HCT116 (cell line): ENCODE data around the gene KIRREL1. TPM values are rescaled to one million over a fixed set of nuclear protein-coding genes. Genes with fewer than 3 reads are reported as not detected.

Experiments
- ATAC-seq: fragments of 200-7000 bp; cut with Tn5 transposase; 2 replicates; pipeline ENCODE4 v1.9.1; 2020; ENCODE audit warnings: mild to moderate bottlenecking, moderate library complexity
- BruUV-seq: library from RNA; stranded (reverse); fragments of 400-500 nt; replicated peaks from 2 replicates; lab custom pipeline; 2021; lab: Mats Ljungman, UMichigan
- CTCF ChIA-PET: fragments of 300-600 bp; sonication (Branson Sonifier 250); formaldehyde crosslinking; loops from one replicate; lab custom pipeline; 2021; ENCODE audit warnings: antibody characterized with exemption; lab: Charles Lee
- POLR2A ChIA-PET: fragments of 300-600, 350-600 bp; sonication (Branson Sonifier 250); formaldehyde crosslinking; loops from one replicate; lab custom pipeline; 2021; ENCODE audit warnings: antibody characterized with exemption; lab: Charles Lee
- RAD21 ChIA-PET, 2 experiments: fragments of 300-600 bp; sonication (Branson Sonifier 250); formaldehyde crosslinking; loops; one replicate each; lab custom pipeline; 2023; ENCODE audit warnings: low total read pairs in 2 of 2; ENCODE audit not compliant: uncharacterized antibody in 2 of 2, unreplicated experiment in 2 of 2, low non-redundant PET in 1 of 2; lab: Charles Lee
- DNase-seq: peaks from one replicate; pipeline ENCODE4 v3.0.0-alpha.2; 2010; ENCODE audit warnings: low read depth, low spot score
- H2AFZ ChIP-seq: fragments of 200-600 bp; shearing (Covaris generic), sonication (generic); 2 replicates; pipeline ENCODE4 v1.6.1; 2017; ENCODE audit warnings: low read depth, mixed run types, mixed read lengths, antibody characterized with exemption, low read length; ENCODE audit not compliant: poor library complexity, severe bottlenecking
- H3K27ac ChIP-seq: 2 replicates; pipeline ENCODE4 v1.5.1; 2012; ENCODE audit warnings: low read depth, low read length
- H3K27me3 ChIP-seq: fragments of 200-600 bp; sonication (generic); 2 replicates; pipeline ENCODE4 v1.6.1; 2016; ENCODE audit warnings: mixed run types, low read length, mixed read lengths; ENCODE audit not compliant: insufficient read depth
- H3K36me3 ChIP-seq, 2 experiments: fragments of 200-500 bp in 1 of 2; fragments of 200-600 bp in 1 of 2; sonication (Bioruptor generic) in 1 of 2; sonication (generic) in 1 of 2; 2 replicates each; pipeline versions ENCODE4 v1.5.1 to v1.6.1; 2014 to 2016; ENCODE audit warnings: low read length in 2 of 2, inconsistent platforms in 1 of 2, mixed read lengths in 1 of 2, mixed run types in 1 of 2; ENCODE audit not compliant: insufficient read depth in 2 of 2, control insufficient read depth in 1 of 2
- H3K4me1 ChIP-seq, 2 experiments: fragments of 200-600 bp in 1 of 2; sonication (generic) in 1 of 2; 2 replicates each; pipeline versions ENCODE4 v1.5.1 to v1.6.1; 2012 to 2017; ENCODE audit warnings: low read length in 2 of 2, inconsistent platforms in 1 of 2, mild to moderate bottlenecking in 1 of 2, mixed read lengths in 1 of 2, mixed run types in 1 of 2, moderate library complexity in 1 of 2; ENCODE audit not compliant: insufficient read depth in 2 of 2, control insufficient read depth in 1 of 2
- H3K4me2 ChIP-seq: fragments of 200-600 bp; sonication (generic); 2 replicates; pipeline ENCODE4 v1.6.1; 2017; ENCODE audit warnings: mixed run types, low read length, mixed read lengths
- H3K4me3 ChIP-seq, 2 experiments: fragments of 200-600 bp in 1 of 2; sonication (generic) in 1 of 2; replicated peaks in 1 of 2; 2 replicates each; pipeline ENCODE4 v1.5.1; 2011 to 2016; ENCODE audit warnings: low read length in 2 of 2, control low read depth in 1 of 2, low read depth in 1 of 2, mild to moderate bottlenecking in 1 of 2, mixed read lengths in 1 of 2, mixed run types in 1 of 2
- H3K79me2 ChIP-seq: fragments of 200-600 bp; sonication (generic); 2 replicates; pipeline ENCODE4 v1.6.1; 2017; ENCODE audit warnings: mild to moderate bottlenecking, mixed run types, low read length, moderate library complexity, mixed read lengths; ENCODE audit not compliant: insufficient read depth
- H3K9ac ChIP-seq: fragments of 200-600 bp; sonication (generic); 2 replicates; pipeline ENCODE4 v1.6.1; 2016; ENCODE audit warnings: low read length, mixed read lengths
- H3K9me2 ChIP-seq: fragments of 200-600 bp; sonication (generic), shearing (Covaris generic); 2 replicates; pipeline ENCODE4 v1.6.1; 2017; ENCODE audit warnings: mixed run types, mild to moderate bottlenecking, moderate library complexity; ENCODE audit not compliant: insufficient read depth
- H3K9me3 ChIP-seq, 2 experiments: fragments of 200-500 bp in 1 of 2; fragments of 200-600 bp in 1 of 2; sonication (Bioruptor generic) in 1 of 2; sonication (generic) in 1 of 2; 2 replicates each; pipeline ENCODE4 v1.6.1; 2014 to 2017; ENCODE audit warnings: low read length in 2 of 2, mixed read lengths in 2 of 2, inconsistent platforms in 1 of 2, low read depth in 1 of 2, mild to moderate bottlenecking in 1 of 2, mixed run types in 1 of 2, moderate library complexity in 1 of 2; ENCODE audit not compliant: control insufficient read depth in 1 of 2, insufficient read depth in 1 of 2
- H4K20me1 ChIP-seq: fragments of 200-600 bp; sonication (generic), shearing (Covaris generic); 2 replicates; pipeline ENCODE4 v1.6.1; 2017; ENCODE audit warnings: mixed run types, mild to moderate bottlenecking, moderate library complexity; ENCODE audit not compliant: insufficient read depth
- CEBPB ChIP-seq: IDR thresholded peaks from 2 replicates; pipeline ENCODE4 v1.6.1; 2012; ENCODE audit warnings: low read depth
- EGR1 ChIP-seq: IDR thresholded peaks from 2 replicates; pipeline ENCODE4 v1.6.1; 2012; ENCODE audit warnings: low read depth
- ELF1 ChIP-seq: IDR thresholded peaks from 2 replicates; pipeline ENCODE4 v1.6.1; 2012; ENCODE audit warnings: low read depth, borderline replicate concordance
- EZH2 ChIP-seq: fragments of 200-600 bp; sonication (generic); IDR thresholded peaks from 2 replicates; pipeline ENCODE4 v1.6.1; 2017; ENCODE audit warnings: antibody characterized with exemption, mixed run types
- EZH2phosphoT487 ChIP-seq: fragments of 200-600 bp; IDR thresholded peaks from 2 replicates; pipeline ENCODE4 v1.6.1; 2018; ENCODE audit warnings: antibody characterized with exemption, borderline replicate concordance
- RAD21 ChIP-seq: IDR thresholded peaks from 2 replicates; pipeline ENCODE4 v1.6.1; 2012; ENCODE audit warnings: low read depth, mild to moderate bottlenecking
- SP1 ChIP-seq: IDR thresholded peaks from 2 replicates; pipeline ENCODE4 v1.6.1; 2012; ENCODE audit warnings: low read depth
- ZFX ChIP-seq: fragments of 450-650 bp; IDR thresholded peaks from 2 replicates; pipeline ENCODE4 v1.6.1; 2017
- intact Hi-C: fragments of 100-400 bp; cut with micrococcal nuclease; formaldehyde crosslinking; loops from 2 replicates; pipeline ENCODE4 v1.10.0; 2022
- total RNA-seq: library from RNA; stranded (reverse); gene quantifications from one replicate; pipeline ENCODE4 v1.2.1, GENCODE V29; 2021; ENCODE audit not compliant: unreplicated experiment
- TF ChIP-seq, protein P1 (sequence below), 3 experiments: fragments of 200-600 bp in 1 of 3; sonication (generic) in 1 of 3; IDR thresholded peaks in 2 of 3; conservative IDR thresholded peaks in 1 of 3; 2 replicates each; pipeline ENCODE4 v1.5.1; 2012 to 2017; ENCODE audit warnings: low read depth in 2 of 3, low read length in 2 of 3, antibody characterized with exemption in 1 of 3, borderline replicate concordance in 1 of 3, control low read depth in 1 of 3, mild to moderate bottlenecking in 1 of 3, mixed read lengths in 1 of 3, mixed run types in 1 of 3, moderate library complexity in 1 of 3; ENCODE audit not compliant: insufficient read depth in 1 of 3

Gene KIRREL1
- total RNA-seq, 1 experiment from 2014 or later, result 20.0 TPM

DNA sequence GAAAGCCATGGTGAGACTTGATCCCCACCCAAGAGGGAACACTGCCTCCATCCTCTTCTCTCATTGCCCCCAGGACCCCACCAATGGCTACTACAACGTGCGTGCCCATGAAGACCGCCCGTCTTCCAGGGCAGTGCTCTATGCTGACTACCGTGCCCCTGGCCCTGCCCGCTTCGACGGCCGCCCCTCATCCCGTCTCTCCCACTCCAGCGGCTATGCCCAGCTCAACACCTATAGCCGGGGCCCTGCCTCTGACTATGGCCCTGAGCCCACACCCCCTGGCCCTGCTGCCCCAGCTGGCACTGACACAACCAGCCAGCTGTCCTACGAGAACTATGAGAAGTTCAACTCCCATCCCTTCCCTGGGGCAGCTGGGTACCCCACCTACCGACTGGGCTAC lies 101.1 kb downstream of the KIRREL1 start (continued):
- TF ChIP-seq ZFX, result no peak

DNA sequence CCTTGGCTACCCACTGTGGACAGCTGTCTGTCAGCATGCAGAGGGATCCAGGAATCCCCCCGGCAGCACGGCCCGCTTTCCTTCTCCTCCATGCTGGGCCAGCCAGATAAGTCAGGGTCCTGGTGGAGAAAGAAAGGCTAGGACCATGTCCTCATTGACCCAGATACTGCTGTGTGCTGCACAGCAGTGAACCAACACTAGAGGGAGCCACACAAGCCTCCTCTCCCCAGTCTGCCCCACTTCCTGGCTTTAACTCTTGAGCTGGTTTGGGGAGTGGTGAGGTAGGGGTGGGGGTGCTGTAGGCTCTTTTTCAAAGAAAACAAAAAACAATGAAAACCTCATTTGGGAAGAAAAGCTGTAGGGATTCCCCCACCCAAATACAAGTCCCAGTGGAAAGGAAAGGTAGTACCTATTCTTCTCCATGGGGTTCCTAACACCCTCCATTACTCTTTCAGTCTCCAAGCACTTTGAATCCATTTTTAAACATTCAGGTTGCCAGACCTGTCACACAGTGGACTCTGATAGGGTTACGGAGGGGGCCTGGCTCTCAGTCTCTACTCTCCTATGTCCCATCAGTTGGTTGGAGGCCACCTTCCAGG lies 102.4 kb downstream of the KIRREL1 start:
- Histone ChIP-seq H3K27ac (no peak overlapping the region), H3K36me3 (peaks cover 5 to 9% of the 10 kb centered on the region in 2 experiments; a peak in 2 of 4 replicates), H3K9ac (no peak overlapping the region), H3K9me3 (no peaks in the 10 kb centered on the region), H4K20me1 (no peaks in the 10 kb centered on the region), H3K4me1 (peaks cover 0 to 7% of the 10 kb centered on the region in 2 experiments; a peak in 3 of 4 replicates), H3K4me3 (no peak overlapping the region), H3K4me2 (no peak overlapping the region), H3K27me3 (no peaks in the 10 kb centered on the region), H3K9me2 (no peaks in the 10 kb centered on the region), H3K79me2 (no peaks in the 10 kb centered on the region), H2AFZ (no peak overlapping the region)
- BruUV-seq, result no TSS peak
- TF ChIP-seq CEBPB (no peak), EZH2 (no peak), SP1 (no peak), RAD21 (peak; percentile 39), ELF1 (no peak), EZH2phosphoT487 (no peak), EGR1 (no peak)
- TF ChIP-seq, protein P1, sequence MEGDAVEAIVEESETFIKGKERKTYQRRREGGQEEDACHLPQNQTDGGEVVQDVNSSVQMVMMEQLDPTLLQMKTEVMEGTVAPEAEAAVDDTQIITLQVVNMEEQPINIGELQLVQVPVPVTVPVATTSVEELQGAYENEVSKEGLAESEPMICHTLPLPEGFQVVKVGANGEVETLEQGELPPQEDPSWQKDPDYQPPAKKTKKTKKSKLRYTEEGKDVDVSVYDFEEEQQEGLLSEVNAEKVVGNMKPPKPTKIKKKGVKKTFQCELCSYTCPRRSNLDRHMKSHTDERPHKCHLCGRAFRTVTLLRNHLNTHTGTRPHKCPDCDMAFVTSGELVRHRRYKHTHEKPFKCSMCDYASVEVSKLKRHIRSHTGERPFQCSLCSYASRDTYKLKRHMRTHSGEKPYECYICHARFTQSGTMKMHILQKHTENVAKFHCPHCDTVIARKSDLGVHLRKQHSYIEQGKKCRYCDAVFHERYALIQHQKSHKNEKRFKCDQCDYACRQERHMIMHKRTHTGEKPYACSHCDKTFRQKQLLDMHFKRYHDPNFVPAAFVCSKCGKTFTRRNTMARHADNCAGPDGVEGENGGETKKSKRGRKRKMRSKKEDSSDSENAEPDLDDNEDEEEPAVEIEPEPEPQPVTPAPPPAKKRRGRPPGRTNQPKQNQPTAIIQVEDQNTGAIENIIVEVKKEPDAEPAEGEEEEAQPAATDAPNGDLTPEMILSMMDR (IDR thresholded peaks at IDR 0.05 in 2 of 3, conservative IDR thresholded peaks at IDR 0.05 in 1 of 3; ENCODE audit: borderline replicate concordance in 1 of 3, insufficient read depth in 1 of 3, low read depth in 2 of 3, low read length in 2 of 3), result peak; percentile 60 to 93 (median 92); a peak in 5 of 6 replicates
- POLR2A ChIA-PET, result no interaction called here
- intact Hi-C loops, result loop anchor here (1.0 kb wide), 1 partner anchor 25 kb away; no protein-coding TSS in a partner anchor
- DNase-seq, result no peak
- CTCF ChIA-PET, result interaction anchor here (0.6 to 5.8 kb wide), 13 partner anchors 9 to 112 kb away, joined by 3 to 64 read pairs (median 7); no protein-coding TSS in a partner anchor
- RAD21 ChIA-PET, result interaction anchor here (0.6 to 1.4 kb wide), 2 partner anchors 25 to 59 kb away, joined by 3 to 6 read pairs; no protein-coding TSS in a partner anchor
- peak; percentile 84 for ATAC-seq
